HG02610 (cell line): ENCODE data around the gene ORC2.
"Not testable (repeated sequence)": the region's sequence is repeated elsewhere in the genome, so short reads cannot be mapped to it uniquely, and the experiment has no call there.

Experiments
- ATAC-seq: cut with Tn5 transposase; IDR thresholded peaks from one replicate; pipeline ENCODE4 v1.9.1; 2021; ENCODE audit warnings: mild to moderate bottlenecking, moderate library complexity; ENCODE audit not compliant: unreplicated experiment

The ORC2 gene

DNA sequence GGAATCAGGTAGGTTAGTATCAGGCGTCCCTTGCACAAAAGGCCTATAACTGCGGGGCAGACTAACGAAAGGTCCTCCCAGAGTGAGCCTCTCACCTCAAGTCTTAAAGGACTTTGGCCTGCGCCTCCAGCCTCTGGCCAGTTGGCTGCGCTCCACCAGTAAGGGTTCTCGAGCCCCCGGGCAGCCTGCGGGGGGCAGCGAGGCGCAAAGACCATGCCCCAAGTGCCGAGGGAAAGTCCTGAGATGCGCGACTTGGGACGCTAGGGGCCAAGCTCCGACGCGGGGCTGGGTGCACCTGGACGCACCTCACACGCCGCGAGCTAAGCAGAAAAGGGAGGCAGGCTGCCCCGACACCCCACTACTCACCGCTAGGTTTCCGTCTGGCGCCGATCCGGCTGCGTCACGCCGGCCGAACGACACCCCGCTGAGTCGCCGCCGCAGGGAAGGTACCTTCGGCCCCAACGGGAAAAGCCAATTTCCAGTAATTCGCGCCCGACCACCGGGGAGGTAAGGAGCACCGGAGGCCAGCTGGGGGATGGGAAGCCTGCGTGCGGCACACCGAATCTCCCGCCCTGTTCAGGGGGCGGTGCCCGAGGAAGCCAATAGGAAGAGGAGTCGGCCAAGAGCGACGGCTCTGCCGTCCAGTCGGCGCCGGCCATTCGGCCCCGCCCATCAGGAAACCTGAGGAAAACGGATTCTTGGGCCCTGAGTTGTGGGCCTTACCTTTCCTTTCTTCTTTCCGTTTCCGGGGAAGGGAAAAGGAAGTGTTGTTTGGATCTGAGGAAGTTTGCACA is at the start of gene ORC2:
TSS of gene ORC2 (minus strand) at position 537 of the 794 bp plus-strand sequence. CDS start 5,537 bp downstream, outside the sequence.
- ATAC-seq: peak; percentile 94

DNA sequence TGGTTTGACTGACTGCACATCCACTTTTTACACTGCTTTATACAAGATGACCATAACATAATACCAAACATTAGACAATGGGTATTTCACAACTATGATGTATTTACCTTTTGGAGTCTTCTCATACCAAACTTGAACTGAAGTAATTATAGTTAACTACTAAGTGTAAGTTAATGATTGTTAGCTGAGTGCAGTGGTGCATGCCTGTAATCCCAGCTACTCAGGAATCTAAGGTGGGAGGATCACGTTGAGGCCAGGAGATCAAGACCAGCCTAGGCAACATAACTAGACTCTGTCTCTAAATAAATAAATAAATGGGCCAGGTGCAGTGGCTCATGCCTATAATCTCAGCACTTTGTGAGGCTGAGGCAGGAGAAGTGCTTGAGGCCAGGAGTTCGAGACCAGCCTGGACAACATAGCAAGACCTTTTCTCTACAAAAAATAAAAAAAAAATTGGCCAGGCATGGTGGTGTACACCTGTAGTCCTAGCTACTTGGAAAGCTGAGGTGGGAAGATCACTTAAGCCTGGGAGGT is 44.9 kb upstream of the ORC2 start:
- no peak for ATAC-seq

DNA sequence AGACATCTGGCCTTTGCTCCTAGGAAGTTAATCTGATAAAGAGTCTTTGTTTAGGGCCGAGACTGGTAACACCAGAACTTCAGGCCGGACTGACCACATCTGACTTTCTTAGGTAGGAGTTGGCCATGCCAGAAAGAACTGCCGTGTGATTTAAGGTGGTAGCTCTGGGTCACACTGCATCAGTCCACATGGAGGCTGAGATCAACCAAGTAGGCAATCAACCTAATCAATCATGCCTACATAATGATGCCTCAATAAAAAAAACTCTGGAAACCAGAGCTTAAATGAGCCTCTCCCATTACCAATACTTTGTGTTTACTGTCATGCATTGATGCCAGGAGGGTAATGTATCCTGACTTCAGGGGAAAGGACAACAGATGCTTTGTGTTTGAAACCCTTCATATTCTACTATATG is 44.1 kb upstream of the ORC2 start:
- no peak for ATAC-seq

DNA sequence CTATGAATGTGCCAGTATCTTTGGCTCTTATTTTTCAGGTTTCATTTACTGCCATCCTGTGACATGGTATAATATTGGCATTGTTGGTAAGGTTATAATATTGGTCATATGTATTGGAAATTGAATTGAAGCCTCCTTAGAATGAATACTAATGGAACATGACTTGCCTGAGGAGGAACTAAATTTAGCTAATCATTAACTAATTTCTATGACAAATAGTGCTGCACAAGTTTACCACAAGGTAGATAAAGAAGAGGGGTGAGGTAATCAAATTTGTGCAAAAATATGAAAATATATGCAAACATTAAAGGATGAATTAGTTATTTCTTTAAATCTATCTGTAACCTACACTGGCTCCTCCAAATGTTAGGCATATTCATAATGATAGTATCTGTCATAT is 43.2 kb upstream of the ORC2 start:
- no peak for ATAC-seq

DNA sequence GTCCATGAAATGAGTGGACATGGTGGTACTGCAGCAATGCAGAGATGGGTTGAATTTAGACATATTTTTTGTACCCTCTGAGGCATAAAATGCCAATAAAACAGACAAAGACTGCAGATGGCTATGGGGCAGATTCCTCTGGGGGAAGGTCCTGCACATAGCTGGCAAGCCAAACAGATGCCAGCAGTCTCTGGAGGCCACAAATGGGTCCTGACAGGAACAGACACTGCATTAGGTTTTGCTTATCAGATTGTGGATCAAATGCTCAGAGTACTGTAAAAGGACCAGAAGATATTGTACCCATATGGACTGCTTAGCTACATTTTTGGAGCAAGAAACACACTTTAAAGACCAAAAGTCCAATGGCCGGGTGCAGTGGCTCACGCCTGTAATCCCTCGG is 40.9 kb upstream of the ORC2 start:
- no peak for ATAC-seq

DNA sequence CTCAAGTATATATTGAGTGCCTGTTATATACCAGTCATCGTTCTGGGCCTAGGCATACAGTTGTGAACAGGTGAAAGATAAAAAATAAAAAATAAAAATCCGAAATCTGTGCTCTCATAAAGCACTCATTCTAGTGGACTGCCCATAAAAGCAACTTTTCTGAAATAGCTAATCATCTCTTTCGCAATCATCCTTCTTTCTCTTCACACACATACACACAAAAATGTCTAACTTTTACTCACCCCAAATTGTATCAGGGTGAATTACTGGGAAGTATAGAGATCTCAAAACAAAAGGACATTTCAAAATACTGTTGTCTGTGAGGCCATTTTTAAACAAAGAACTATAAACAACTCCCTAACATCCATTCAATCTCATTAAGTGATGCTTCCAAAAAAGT is 29.6 kb upstream of the ORC2 start:
- ATAC-seq: no peak

DNA sequence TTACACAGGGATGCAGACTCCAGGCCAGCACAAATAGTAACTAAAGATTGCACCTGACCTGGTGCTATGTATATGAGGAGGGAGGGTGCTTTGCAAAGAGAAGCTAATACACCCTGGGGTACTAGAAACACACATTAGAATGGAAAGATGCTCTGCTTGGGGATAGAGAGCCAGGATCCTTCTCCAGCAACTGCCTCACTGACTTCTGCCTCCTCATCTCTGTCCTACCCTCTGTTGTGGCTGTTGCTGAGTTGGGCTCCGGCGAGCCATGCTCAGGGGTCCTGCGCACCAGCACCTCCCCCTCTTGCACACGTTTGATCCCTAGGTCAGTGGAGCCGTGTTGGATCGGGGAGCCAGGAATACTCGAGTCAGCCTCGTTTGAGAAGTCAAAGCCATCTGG is 23.7 kb upstream of the ORC2 start:
- ATAC-seq: no peak

DNA sequence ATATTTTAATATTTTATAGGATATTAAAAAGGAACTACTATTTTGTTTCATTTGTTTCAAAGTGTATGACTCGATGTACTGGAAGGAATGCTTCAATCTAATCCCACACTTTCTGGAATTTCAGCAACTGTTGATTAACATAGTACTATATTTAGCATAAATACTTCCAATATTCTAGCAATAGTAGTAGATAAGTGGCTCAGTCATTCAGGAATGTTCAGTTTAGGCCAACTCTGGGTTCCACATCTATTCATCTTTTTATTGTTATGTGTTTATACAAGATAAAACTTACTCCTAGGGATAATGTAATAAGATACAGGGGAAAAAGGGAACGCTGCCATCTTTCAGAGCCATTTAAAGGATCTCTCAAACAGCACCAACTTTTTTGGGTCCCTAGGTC is 22.3 kb upstream of the ORC2 start:
- ATAC-seq: no peak

DNA sequence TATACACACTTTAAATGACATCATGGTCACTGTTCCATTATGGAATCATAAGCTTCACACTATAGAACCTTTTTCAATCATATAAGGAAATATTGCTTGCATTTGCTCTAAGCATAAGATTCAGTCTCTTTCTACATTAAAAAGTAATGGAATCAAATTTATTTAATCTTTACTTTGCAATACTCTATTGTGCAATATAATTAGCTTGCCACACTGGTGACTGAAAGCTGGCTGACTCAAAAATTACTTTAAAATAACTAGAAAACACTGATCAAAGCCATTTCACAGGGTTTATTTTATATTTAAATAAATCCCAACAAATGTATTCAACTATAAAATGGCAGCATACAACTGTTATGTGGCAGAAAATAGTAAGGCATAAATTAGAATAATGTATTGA is 13.2 kb upstream of the ORC2 start:
- ATAC-seq: no peak

DNA sequence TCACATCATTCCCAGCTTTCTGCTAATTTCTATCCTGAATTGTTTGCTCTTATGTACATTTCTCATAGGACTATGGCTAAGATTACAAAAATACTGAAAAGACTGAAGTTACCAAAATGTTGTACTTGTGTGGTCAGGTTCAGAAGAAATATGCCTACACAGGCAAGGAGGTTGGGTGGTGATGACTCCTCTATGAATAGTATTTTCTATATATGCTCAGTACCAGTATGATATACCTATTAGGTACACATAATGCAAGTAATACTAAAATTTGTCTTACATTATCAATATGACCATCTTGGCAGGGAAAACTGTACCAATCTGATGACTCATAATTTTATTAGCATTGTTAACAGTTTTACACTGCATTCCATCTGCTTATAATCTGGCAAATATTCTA is 12.2 kb upstream of the ORC2 start:
- ATAC-seq: no peak

DNA sequence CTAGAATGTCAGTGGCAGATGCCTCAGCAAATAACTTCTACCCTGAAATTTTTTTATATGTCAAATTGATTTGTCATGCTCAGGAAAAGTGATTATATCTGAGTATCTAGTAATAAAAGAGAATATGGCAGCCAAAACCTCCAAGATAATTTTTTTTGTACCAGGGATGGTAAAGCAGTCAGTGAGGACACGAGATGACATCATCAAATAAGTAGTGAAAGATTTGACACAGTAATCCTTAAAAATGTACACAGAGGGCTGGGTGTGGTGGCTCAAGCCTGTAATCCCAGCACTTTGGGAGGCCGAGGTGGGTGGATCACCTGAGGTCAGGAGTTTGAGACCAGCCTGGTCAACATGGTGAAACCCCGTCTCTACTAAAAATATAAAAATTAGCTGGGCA is 6.6 kb upstream of the ORC2 start:
- ATAC-seq: not testable (repeated sequence)

DNA sequence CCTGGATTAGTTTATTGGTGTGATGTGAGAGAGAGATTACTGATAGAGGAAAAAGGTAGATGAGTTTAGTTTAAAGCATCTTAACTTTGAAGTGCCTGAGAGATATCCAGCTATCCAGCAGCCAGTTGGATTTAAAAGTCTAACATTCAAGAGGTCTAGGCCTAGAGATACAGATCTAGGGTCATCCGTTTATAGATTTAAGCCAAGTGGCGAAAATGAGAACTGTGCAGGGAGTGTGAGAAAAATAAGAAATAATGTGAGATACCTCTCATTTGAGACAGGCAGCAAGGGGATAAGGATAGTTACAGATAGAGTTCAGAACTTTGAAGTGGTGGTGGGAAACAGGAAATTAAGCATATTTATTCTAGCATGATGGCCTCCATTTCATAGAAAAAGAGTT is 5.3 kb upstream of the ORC2 start:
- no peak for ATAC-seq

DNA sequence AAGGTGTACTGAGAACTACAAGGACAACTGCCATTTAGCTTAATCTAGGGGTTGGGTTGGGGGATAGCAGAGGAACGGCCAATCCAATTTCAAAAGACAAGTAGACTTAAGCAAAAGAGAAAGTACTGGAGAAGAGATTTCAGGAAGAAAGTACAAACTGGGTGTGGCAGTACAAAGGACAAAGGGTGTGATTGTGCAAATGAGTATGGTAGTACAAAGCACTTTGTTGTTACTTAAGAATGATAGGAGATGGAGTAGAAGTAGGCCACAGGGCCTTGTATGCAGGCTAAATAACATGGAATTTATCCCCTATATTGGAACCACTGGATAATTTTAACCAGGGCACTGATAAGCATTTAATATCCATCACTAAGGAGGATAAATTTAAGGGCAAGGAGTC is 4.7 kb upstream of the ORC2 start:
- ATAC-seq: no peak

DNA sequence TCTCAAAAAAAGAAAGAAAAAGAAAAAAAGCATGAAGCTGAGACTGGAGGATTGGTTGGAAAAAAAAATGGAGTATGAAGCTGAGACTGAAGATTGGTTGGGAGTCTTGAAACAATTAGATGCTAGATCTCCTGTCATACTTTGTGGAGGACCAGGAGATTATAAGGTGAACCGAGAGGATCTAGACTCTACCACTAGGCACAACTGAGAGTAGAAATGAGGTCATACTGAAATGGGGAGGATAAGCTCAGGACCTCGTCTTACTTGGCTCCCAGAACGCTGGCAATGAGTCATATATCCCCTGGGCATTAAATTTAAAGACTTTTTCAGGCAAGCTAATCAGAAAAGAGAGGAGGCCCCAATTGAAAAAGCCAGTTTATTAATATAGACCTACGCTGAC is 3.3 kb upstream of the ORC2 start:
- peak; percentile 30 for ATAC-seq

DNA sequence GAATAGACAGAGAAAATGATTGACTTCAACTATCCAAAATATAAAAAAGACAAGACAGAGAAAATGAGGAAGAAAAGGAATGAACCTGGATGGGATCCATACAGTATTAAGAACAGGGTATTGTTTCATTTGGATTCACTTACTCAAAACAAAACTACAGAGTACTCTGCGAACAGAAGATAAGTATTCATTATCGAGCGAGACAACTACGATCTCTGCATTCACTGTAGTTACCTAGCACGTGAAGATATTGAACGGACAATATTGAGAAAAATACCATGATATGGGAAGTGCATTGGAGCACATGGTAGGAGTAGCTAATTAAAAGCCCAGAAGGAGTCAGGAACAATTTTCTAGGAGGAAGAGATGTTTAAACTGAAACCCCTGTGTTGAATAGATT is 1.0 kb upstream of the ORC2 start:
- no peak for ATAC-seq

DNA sequence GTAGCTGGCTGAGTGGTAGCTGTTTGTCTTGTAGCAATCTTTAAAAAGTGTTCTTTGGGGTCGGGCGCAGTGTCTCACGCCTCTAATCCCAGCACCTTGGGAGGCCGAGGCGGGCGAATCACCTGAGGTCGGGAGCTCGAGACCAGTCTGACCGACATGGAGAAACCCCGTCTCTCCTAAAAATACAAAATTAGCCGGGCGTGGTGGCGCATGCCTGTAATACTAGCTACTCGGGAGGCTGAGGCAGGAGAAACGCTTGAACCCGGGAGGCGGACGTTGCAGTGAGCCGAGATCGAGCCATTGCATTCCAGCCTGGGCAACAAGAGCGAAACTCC is 425 bp upstream of the ORC2 start:
- ATAC-seq: peak; percentile 10

DNA sequence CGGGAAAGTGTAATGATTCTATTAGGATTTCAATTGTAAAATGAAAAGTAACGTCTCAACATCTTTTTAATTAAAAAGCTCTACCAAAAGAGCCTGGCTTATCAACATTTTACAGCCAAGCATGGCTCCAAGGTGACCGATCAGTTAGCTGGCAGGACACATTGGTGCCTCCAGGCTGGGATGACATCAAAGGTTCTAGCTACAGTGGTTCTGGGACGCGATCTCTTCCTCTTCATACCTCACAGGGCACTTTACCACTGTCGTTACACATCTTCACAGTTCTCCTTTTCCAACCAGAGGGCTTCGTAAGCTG is 693 bp downstream of the ORC2 start:
- peak; percentile 18 for ATAC-seq

DNA sequence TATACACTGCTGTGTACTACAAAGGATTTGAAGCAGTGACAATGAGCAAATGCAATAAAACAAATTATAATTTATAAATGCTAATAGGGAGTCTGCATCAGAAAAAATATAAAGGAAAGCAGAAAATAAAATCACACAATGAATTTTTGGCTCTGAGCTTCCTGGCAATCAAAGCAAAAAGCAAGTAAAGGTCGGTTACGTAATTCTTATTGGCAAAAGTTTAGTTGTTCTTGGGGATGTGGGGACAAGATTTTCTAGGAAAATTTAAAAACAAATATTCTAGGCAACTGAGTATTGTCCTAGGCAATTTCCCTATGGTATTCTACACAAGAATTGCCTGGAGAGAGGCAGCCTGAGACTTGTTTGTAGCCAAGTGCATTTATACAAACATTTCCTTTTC is 1.8 kb downstream of the ORC2 start:
- ATAC-seq: no peak

DNA sequence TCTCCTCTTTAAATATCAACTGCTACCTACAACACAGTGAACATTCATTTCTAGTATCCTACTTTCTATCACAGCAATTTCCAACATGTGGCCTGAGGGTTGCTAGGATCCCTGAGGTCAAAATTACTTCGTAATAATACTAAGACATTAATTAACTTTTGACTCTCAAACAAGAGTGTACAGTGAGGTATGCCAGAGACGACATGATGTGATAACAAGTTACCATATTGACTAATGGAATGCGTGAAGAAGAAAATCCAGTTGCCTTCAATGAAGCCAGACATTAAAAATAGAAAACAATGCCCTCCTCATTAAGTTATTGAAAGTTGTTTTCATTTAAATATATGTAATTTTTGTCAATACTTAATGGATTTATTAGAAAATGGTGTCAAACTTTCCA is 13.1 kb downstream of the ORC2 start:
- no peak for ATAC-seq

DNA sequence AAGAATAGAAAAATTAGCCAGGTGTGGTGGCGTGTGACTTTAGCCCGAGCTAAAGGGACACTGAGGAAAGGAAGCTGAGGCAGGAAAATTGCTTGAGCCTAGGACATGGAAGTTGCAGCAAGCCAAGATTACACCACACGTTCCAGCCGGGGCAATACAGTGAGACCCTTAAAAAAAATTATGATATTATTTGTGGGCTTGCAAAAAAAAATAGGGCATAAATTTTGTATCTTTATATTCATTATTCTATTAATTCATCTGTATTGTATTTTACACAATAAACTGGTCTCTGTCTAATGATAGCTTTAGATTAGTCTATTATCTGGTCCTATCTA is 18.1 kb downstream of the ORC2 start:
- no peak for ATAC-seq

DNA sequence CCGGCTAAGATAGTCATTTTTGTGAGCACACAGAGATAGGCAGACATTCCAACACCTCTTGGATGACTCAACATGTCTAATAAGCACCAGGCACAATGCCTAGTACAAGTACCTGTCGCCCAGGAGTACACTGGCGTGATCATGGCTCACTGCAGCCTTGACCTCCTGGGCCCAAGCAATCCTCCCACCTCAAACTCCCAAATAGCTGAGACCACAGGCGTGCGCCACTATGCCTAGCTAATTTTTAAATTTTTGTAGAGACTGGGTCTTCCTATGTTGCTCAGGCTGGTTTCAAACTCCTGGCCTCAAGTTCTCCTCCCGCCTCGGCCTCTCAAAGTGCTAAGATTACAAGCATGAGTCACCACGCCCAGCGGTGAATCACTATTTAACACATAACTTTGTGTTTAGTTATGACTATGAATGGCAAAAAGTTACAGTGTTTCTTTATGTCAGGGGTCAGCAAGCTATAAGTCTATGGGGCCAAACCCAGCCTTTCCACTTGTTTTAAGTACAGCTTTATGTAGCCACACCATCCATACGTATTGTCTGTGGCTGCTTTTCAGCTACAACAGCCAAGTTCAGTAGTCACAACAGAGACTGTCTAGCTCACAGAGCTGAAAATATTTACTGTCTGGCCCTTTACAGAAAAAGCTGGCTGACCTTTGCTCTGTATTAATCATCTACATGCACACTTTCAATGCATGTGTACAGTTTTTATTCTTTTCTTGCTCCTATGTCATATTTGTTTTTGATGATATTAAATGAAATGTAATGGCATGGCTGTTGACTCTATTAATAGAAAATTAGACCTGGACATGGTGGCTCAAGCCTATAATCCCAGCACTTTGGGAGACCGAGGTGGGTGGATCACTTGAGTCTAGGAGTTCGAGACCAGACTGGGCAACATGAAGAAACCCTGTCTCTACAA is 18.7 kb downstream of the ORC2 start:
- ATAC-seq: no peak

DNA sequence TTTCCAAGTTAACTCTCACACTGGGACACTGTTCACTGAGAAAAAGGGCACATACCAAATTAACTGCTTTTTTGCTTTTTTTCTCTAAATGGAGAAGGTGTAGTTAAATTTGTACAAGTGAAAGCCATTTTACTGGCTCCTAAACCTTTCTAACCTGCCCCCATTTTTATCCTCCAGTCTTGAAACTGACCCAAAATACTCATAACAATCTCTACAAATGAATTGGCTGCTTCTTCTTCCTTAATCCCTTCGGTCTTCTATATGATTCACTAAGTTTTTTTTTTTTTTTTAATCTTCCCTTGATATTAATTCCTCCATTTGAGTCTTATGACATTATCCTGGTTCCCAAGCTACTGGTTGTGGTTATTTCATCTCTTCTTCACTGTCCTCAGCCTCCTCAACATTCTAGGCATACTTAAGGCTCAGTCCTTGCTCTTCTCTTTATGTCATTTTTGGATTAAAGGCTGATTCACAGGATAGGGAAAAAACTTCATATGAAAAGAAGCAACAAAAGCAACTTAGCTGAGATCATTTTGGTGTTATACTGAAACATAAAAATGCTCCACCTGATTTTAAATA is 19.8 kb downstream of the ORC2 start:
- no peak for ATAC-seq
